Ovary (tissue), 9 donors: Measurements from ENCODE around the gene TMEM134. TPM values are rescaled to one million over a fixed set of nuclear protein-coding genes. Genes with fewer than 3 reads are reported as not detected.

Experiments
- DNase-seq, 5 donors: peaks; one replicate each; pipeline ENCODE4 v3.0.0-alpha.2; 2019 to 2020
- H3K27ac ChIP-seq, 2 donors: fragments of 200-600 bp; one replicate each; pipeline versions ENCODE4 v1.5.1 to v1.8.0; 2019 to 2022
- H3K27me3 ChIP-seq: fragments of 200-600 bp; one replicate; pipeline ENCODE4 v1.8.0; 2022
- H3K36me3 ChIP-seq: fragments of 200-600 bp; sonication (generic); one replicate; pipeline ENCODE4 v1.5.1; 2019
- H3K4me1 ChIP-seq: one replicate; pipeline ENCODE4 v1.8.1; 2013; ENCODE audit warnings: mild to moderate bottlenecking, moderate library complexity; ENCODE audit not compliant: insufficient read depth
- H3K4me3 ChIP-seq: fragments of 200-600 bp; sonication (generic); one replicate; pipeline ENCODE4 v1.5.1; 2017
- H3K9me3 ChIP-seq, 2 donors: fragments of 200-600 bp in 1 of 2; sonication (generic) in 1 of 2; one replicate each; pipeline versions ENCODE4 v1.5.1 to v1.8.1; 2013 to 2019; ENCODE audit warnings: mild to moderate bottlenecking in 1 of 2, moderate library complexity in 1 of 2
- CTCF ChIP-seq, 3 donors: fragments of 450-650 bp in 2 of 3; fragments of 200-600 bp in 1 of 3; IDR thresholded peaks; one replicate each; pipeline versions ENCODE4 v1.5.1 to v1.8.0; 2016 to 2022; ENCODE audit warnings: antibody characterized with exemption in 3 of 3, mild to moderate bottlenecking in 1 of 3
- EP300 ChIP-seq: sonication (generic); formaldehyde crosslinking; IDR thresholded peaks from one replicate; pipeline ENCODE4 v1.6.1; 2017; ENCODE audit warnings: antibody characterized with exemption
- POLR2A ChIP-seq: fragments of 450-650 bp; IDR thresholded peaks from one replicate; pipeline ENCODE4 v1.6.1; 2017; ENCODE audit warnings: antibody characterized with exemption, mild to moderate bottlenecking, moderate library complexity
- WGBS, 3 donors: extraction: QIAGEN DNeasy Blood & Tissue Kit in 1 of 3; methylation state at CpG; one replicate each; pipeline versions ENCODE4 v1.1.5 to v1.1.7; 2013 to 2017; 5-methylcytosine and 5-hydroxymethylcytosine counted together
- intact Hi-C, 4 donors: fragments of 100-400 bp; cut with DNase I; formaldehyde crosslinking; loops; one replicate each; pipeline versions ENCODE4 v1.11.0 to v1.15.1; 2022 to 2023
- polyA plus RNA-seq, 2 donors: library from polyadenylated mRNA; stranded (reverse); fragments of 200-250 nt in 1 of 2; fragments of 350-450 nt in 1 of 2; fragmentation: Illumina TruSeq in 1 of 2; extraction: RNeasy Lipid Tissue Mini Kit (QIAGEN cat#74804) in 1 of 2; gene quantifications; one replicate each; pipeline ENCODE4 v1.2.3, GENCODE V29; 2013 to 2014
- total RNA-seq, 7 donors: library from RNA; depleted of rRNA in 2 of 7; stranded (reverse); fragments of >200 nt in 2 of 7; fragmentation: NEBNext Ultra II Directional in 3 of 7; extraction: Animal tissue kit (Norgen Biotek cat#: 25700) in 3 of 7; gene quantifications; one replicate each; pipeline versions ENCODE4 v1.1.0 to v1.2.4, GENCODE V29; 2016 to 2023
- donor health status: DM: no; HTN: no; CAD: no; lungs with moderate emphysema.
- donor health status: DM: no; HTN: no; CAD: no.
- donor health status: Bipolar disorder and iron deficiency.
- donor health status: DM: yes; HTN: yes; CAD: no.
- donor health status: DM: no; HTN: no; CAD: no.
- donor health status: DM: yes; HTN: yes; CAD: no.

TMEM134 gene
- total and polyA plus RNA-seq, 9 donors: 2.7 to 69.8 (median 44.3) TPM

- Histone ChIP-seq H3K27ac (peak overlapping the region in 1 of 2 donors; percentile 30), H3K27me3 (no peaks in the 10 kb centered on the region), H3K9me3 (no peaks in the 10 kb centered on the region), H3K4me3 (no peak overlapping the region), H3K4me1 (peaks cover 13% of the 10 kb centered on the region), H3K36me3 (no peaks in the 10 kb centered on the region)
- 88 to 89% (median 89%) methylated on average over 16 of the region's 16 CpGs for WGBS, 3 donors
- TF ChIP-seq CTCF (IDR thresholded peaks at IDR 0.05): peak in 1 of 3 donors; percentile 25
- TF ChIP-seq EP300: no peak
- intact Hi-C loops: loop anchor here in 3 of 4 donors (2.0 to 10.0 kb wide), 4 partner anchors 62 to 109 kb away; partner anchors contain the start of genes PPP1CA (in 2 of the 3), CORO1B (in 1 of the 3) and TBC1D10C (in 1 of the 3)
- peak in 2 of 5 donors; percentile 53 to 54 for DNase-seq
Measured at GRCh38 chr11:67506426-67507051, 37.5 kb upstream of the TMEM134 start.

- peak; percentile 89 to 92 (median 90) for TF ChIP-seq CTCF (IDR thresholded peaks at IDR 0.05)
- TF ChIP-seq EP300: no peak
- no peak for TF ChIP-seq POLR2A
- DNase-seq: peak; percentile 66 to 85 (median 80)
- Histone ChIP-seq H3K4me3 (peak overlapping the region; percentile 37), H3K36me3 (no peaks in the 10 kb centered on the region), H3K4me1 (peaks cover 13% of the 10 kb centered on the region), H3K27ac (peak overlapping the region; percentile 4 to 39), H3K9me3 (no peaks in the 10 kb centered on the region), H3K27me3 (no peaks in the 10 kb centered on the region)
- intact Hi-C loops: loop anchor here in 3 of 4 donors (2.0 to 10.0 kb wide), 4 partner anchors 61 to 108 kb away; partner anchors contain the start of genes PPP1CA (in 2 of the 3), CORO1B (in 1 of the 3) and TBC1D10C (in 1 of the 3)
- WGBS, 3 donors: 26 to 31% (median 28%) methylated on average over 14 to 17 of the region's 17 CpGs
Measured at GRCh38 chr11:67505605-67506396, 36.8 kb upstream of the TMEM134 start.

GRCh38 chr11:67504950-67505581, 36.0 kb upstream of the TMEM134 start, which contains the start of gene PITPNM1:
Gene PITPNM1, minus strand, starts transcription at chr11:67505363. Its CDS starts 1,183 bp downstream, at chr11:67504180.
- WGBS, 3 donors: 1 to 2% (median 1%) methylated on average over 36 to 58 of the region's 58 CpGs
- intact Hi-C loops: loop anchor here in 3 of 4 donors (5.0 to 10.0 kb wide), 4 partner anchors 60 to 148 kb away; partner anchors contain the start of genes CORO1B (in 1 of the 3), PPP1CA (in 1 of the 3) and TBC1D10C (in 1 of the 3)
- H3K27ac ChIP-seq: peak within 1 kb of the TSS; percentile 4 to 39
- H3K4me3 ChIP-seq: peak within 1 kb of the TSS; percentile 37
- peak in 3 of 5 donors; percentile 49 to 79 (median 71) for DNase-seq
- H3K9me3 ChIP-seq: no peaks in the 10 kb centered on the region
- TF ChIP-seq POLR2A: peak; percentile 18
- no peak for TF ChIP-seq EP300
- TF ChIP-seq CTCF (IDR thresholded peaks at IDR 0.05): no peak
- no peaks in the 10 kb centered on the region for H3K36me3 ChIP-seq
- no peaks in the 10 kb centered on the region for H3K27me3 ChIP-seq
- H3K4me1 ChIP-seq: peaks cover 13% of the 10 kb centered on the region
